Upper lobe of right lung (tissue), 1 donor: ENCODE measurements around the gene FCRL5. TPM values are rescaled to one million over a fixed set of nuclear protein-coding genes. Genes with fewer than 3 reads are reported as not detected.

ENCODE experiments used
- ATAC-seq: fragments of 200-7000 bp; cut with Tn5 transposase; one replicate; pipeline ENCODE4 v1.9.1; 2020; ENCODE audit warnings: mild to moderate bottlenecking, moderate library complexity
- DNase-seq: peaks from one replicate; pipeline ENCODE4 v3.0.0-alpha.2; 2020
- H3K27ac ChIP-seq: fragments of 200-600 bp; one replicate; pipeline ENCODE4 v1.8.0; 2022
- H3K27me3 ChIP-seq: fragments of 200-600 bp; one replicate; pipeline ENCODE4 v1.8.0; 2022; ENCODE audit warnings: mild to moderate bottlenecking
- H3K36me3 ChIP-seq: fragments of 200-600 bp; one replicate; pipeline ENCODE4 v1.8.0; 2022
- H3K4me1 ChIP-seq: fragments of 200-600 bp; one replicate; pipeline ENCODE4 v1.8.0; 2022
- H3K4me3 ChIP-seq: fragments of 200-600 bp; one replicate; pipeline ENCODE4 v1.8.0; 2022; ENCODE audit warnings: mild to moderate bottlenecking
- H3K9me3 ChIP-seq: fragments of 200-600 bp; one replicate; pipeline ENCODE4 v1.8.0; 2022
- CTCF ChIP-seq: fragments of 200-600 bp; IDR thresholded peaks from one replicate; pipeline ENCODE4 v1.8.0; 2022; ENCODE audit warnings: antibody characterized with exemption
- intact Hi-C: fragments of 100-400 bp; cut with DNase I; formaldehyde crosslinking; loops from one replicate; pipeline ENCODE4 v1.11.0; 2022
- total RNA-seq: library from RNA; stranded (reverse); fragmentation: NEBNext Ultra II Directional; extraction: Animal tissue kit (Norgen Biotek cat#: 25700); gene quantifications from one replicate; pipeline ENCODE4 v1.2.1, GENCODE V29; 2021
- donor health status: DM: no; HTN: yes; CAD: no; lungs with severe emphysema.

Gene FCRL5
- total RNA-seq, 1 donor from 2014 or later = 0.93 TPM

- no peak overlapping the region for H3K4me3 ChIP-seq
- H3K36me3 ChIP-seq = no peaks in the 10 kb centered on the region
- TF ChIP-seq CTCF = no peak
- H3K4me1 ChIP-seq = no peaks in the 10 kb centered on the region
- intact Hi-C loops = no loop called here
- H3K9me3 ChIP-seq = no peaks in the 10 kb centered on the region
- H3K27ac ChIP-seq = no peak overlapping the region
- ATAC-seq = no peak
- no peaks in the 10 kb centered on the region for H3K27me3 ChIP-seq
- DNase-seq = no peak
Measured at GRCh38 chr1:157542676-157543075, 9.6 kb downstream of the FCRL5 start.

- ATAC-seq (no peak), DNase-seq (no peak)
- Histone ChIP-seq H3K27me3 (no peaks in the 10 kb centered on the region), H3K4me3 (no peak overlapping the region), H3K27ac (no peak overlapping the region), H3K4me1 (no peaks in the 10 kb centered on the region), H3K9me3 (no peaks in the 10 kb centered on the region), H3K36me3 (no peaks in the 10 kb centered on the region)
- TF ChIP-seq CTCF = no peak
- intact Hi-C loops = no loop called here
Measured at GRCh38 chr1:157540852-157541251, 11.5 kb downstream of the FCRL5 start.

- Histone ChIP-seq H3K4me3 (no peak overlapping the region), H3K9me3 (no peaks in the 10 kb centered on the region), H3K4me1 (no peaks in the 10 kb centered on the region), H3K27me3 (no peaks in the 10 kb centered on the region), H3K27ac (no peak overlapping the region), H3K36me3 (no peaks in the 10 kb centered on the region)
- DNase-seq = no peak
- no peak for TF ChIP-seq CTCF
- ATAC-seq = no peak
- intact Hi-C loops = no loop called here
Measured at GRCh38 chr1:157540160-157540748, 12.1 kb downstream of the FCRL5 start.

- TF ChIP-seq CTCF = no peak
- ATAC-seq = no peak
- Histone ChIP-seq H3K4me3 (no peak overlapping the region), H3K4me1 (no peaks in the 10 kb centered on the region), H3K9me3 (no peaks in the 10 kb centered on the region), H3K36me3 (no peaks in the 10 kb centered on the region), H3K27me3 (no peaks in the 10 kb centered on the region), H3K27ac (no peak overlapping the region)
- no peak for DNase-seq
- intact Hi-C loops = no loop called here
Measured at GRCh38 chr1:157539568-157539967, 12.7 kb downstream of the FCRL5 start.

- TF ChIP-seq CTCF = no peak
- no peaks in the 10 kb centered on the region for H3K27me3 ChIP-seq
- ATAC-seq = no peak
- no peaks in the 10 kb centered on the region for H3K4me1 ChIP-seq
- no peak overlapping the region for H3K4me3 ChIP-seq
- H3K27ac ChIP-seq = no peak overlapping the region
- DNase-seq = no peak
- H3K9me3 ChIP-seq = no peaks in the 10 kb centered on the region
- intact Hi-C loops = no loop called here
- H3K36me3 ChIP-seq = no peaks in the 10 kb centered on the region
Measured at GRCh38 chr1:157532569-157532968, 19.7 kb downstream of the FCRL5 start.
